EH (cell line): Measurements from ENCODE around the gene GDF10.

Experiments
- DNase-seq: peaks from one replicate; pipeline ENCODE4 v3.0.0-alpha.2; 2015; ENCODE audit warnings: low read depth

GDF10 gene, protein sequence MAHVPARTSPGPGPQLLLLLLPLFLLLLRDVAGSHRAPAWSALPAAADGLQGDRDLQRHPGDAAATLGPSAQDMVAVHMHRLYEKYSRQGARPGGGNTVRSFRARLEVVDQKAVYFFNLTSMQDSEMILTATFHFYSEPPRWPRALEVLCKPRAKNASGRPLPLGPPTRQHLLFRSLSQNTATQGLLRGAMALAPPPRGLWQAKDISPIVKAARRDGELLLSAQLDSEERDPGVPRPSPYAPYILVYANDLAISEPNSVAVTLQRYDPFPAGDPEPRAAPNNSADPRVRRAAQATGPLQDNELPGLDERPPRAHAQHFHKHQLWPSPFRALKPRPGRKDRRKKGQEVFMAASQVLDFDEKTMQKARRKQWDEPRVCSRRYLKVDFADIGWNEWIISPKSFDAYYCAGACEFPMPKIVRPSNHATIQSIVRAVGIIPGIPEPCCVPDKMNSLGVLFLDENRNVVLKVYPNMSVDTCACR

DNA sequence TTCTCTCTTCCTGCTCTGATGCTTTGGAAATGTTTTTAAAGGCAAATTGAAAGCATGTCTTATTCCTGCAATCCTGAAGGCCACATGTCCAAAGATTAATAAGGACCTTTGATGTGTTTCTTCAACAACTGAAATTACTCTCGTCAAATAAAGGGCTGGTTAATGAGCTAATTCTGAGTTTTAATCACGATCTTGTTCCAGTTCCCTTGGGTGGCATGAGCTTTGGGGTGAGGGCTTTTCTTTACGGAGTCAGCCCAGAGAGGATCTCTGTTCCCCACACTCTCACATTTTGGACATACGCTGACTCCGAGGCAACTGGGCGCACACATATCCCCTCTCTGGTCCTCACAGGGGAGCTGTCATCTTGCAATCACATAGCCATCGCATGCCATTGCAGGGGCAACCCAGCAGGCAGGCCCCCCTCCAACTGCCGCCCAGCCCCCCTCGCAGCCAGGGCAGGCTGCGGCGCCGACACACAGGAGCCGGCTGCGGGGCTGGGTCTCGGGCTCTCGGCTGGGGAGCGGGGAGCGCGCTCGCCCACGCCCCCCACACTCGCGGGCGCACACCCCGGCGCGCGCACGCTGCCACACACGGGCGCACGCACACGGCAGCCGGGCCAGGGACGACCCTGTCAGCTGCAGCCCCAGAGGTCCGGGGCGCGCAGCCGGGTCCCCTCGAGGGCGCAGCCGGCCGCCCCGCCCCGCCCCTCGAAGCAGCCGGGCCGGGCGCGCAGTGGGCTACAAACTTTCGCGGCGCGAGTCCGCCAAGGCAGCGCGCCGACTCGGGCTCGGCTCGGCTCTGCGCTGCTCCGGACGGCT lies at the start of gene GDF10:
Gene GDF10, plus strand, starts transcription at position 587 of the 818 bp plus-strand sequence. CDS start 455 bp downstream, outside the sequence.
- no peak for DNase-seq

DNA sequence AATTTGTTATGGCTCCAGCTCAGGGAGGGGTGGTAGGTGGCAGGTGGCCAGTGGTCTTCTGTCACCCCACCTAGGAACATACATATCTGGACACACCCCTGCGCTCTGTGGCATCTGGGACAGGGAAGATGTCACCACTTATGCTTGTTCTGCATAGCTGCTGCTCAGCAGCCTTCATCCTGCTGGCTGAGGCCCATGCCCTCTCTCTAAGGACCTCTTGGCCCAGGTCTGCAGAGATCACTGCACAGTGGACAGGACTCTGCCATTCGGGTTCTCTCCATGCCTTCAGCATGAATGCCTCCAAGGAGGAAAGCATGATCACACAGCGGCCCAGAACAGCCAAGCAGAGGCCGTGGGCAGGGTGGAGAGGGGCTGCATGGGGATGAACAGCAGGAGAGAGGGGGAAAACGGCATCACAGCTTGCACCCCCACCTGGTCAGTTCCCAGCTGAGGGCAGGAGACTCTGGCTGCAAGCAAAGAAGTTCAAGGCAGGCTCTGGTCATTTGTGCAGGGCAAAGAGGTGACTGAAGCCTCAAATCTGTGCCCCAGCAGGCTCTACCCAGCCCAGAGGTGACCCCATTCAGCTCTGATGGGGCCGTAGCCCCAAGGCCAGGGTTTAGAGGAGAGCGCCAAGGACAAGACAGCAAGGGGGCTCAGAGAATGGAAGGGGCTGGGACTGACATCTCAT lies 47.8 kb upstream of the GDF10 start:
- DNase-seq, result no peak

DNA sequence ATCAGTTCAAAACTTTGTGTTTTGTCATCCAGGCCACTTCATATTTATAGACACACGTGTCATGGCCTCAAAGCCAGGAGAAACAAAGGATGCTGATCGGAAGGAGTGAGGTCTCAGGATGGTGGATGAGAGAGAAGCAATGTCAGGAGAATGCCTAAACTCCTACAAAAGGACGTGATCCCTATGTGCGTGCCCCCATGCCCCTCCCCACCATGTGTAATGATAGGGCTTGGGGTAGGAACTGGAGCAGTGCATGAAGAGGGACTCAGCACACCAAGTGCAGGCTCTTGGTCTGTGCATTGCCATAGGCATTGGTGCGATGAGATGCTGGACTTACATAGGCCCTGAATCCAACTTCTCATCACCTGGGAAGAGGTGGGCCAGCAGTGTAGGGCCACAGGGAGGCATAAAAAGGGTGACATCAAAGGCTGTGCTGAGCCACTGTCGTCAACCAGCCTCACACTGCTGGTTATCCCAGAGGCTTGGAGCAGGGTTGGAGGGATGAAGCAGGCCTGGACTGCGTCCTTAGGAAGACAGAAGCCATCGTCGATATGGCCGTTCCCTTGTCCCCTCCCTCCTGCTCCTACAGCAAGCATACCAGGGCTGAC lies 46.9 kb upstream of the GDF10 start:
- no peak for DNase-seq

DNA sequence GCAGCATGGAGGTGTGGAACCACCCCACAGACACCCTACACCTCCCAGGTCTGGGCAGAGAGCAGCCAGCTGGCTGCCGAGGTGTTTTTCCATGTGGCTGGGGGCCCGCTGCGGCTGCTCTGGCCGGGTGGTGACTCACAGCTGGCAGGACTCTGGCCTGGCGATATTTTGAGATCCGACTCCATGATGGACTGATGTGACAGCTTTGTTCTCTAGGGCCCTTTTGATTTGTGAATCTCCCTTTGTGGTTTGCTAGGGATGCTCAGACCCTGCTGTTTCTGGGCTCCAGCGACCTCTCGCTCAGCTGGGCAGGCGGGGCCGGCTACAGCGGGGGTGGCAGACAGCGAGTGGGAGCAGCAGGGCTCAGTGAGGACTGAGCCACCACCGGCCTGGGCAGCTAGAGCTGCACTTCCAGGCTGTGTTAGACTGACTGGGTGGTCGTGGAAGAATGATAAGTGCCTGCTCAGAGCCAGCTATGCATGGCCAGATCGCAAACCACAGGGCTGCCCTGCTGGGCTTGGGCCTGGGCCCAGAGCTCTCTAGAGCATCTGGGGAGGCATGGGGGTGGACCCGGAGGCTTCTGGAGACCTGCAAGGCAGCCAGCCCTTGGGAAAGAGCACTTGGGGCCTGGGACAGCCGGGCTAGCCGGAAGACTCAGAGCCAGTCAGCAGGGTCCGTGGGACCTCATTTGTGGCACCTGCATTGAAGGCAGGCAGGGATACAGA lies 46.2 kb upstream of the GDF10 start:
- DNase-seq, result peak; percentile 7

DNA sequence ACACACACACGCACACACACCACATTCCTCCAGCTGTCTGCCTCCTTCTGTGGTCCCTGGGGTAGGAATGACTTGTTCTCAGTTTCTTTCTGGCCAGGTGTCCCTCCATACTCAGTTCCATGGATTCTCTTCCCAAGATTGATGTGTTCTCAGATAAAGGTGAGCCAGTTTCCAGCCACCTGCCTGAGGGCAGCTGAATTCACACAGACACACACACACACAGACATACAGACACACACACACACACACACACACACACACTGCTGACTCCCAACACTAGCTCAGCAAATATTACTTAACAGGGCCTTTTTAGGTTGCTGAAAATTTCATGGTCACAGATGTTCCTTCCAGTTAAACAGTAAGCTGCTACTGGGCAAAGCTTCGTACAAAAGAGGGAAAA lies 45.4 kb upstream of the GDF10 start:
- no peak for DNase-seq

DNA sequence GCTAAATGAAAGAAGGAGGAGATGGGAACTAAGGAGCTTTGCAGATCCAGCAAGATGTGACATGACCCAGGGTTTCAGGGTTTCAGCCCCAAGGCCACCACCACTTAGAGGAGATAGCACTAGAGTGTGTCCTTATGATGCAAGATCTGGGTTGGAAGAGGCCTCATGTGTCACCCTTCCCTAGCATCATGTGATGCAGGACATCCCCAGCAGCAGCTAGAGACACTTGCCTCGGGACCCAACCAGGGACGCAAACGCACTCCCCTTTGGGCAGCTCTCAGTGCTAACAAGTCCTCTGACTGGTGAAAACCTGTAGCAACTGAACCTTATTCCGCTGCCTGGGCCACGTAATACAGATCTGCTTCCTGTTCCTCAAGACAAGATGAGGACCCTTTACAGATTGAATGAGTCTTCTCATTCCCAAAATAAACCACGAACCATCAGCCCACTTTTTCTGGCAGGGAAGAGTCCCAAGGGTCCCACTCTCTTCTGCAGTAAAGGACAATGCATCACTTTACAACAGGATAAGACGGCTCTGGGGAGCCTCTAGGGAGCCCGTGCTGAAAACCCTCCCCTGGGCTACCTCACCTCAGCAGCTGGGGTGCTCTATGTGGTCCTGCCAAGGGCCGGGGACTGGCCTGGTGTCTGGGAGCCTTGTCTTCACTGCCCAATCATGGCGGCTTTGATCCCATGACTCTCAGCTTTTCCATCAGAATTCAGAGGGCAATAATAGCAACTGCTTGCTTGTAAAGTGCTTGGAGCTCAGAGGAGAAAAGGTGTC lies 44.8 kb upstream of the GDF10 start:
- no peak for DNase-seq

DNA sequence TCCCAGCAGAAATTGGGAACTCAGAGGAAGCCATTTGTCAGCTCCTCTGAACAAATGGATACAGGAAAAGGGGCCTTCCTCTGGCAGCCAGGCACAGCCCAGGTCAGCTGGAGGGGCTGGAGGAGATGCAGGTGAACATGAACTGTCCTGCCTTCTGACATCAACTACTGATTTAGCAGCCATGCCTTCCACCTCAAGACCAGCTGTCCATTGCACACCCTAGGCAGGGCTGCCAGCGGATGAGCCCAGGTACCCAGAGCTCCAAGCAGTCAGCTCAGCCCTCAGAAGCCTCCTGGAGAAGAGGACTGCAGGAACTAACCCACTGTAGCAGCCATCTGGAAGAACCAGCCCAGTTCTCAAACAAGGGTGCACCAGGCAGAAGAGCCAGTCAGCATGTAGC lies 44.1 kb upstream of the GDF10 start:
- no peak for DNase-seq

DNA sequence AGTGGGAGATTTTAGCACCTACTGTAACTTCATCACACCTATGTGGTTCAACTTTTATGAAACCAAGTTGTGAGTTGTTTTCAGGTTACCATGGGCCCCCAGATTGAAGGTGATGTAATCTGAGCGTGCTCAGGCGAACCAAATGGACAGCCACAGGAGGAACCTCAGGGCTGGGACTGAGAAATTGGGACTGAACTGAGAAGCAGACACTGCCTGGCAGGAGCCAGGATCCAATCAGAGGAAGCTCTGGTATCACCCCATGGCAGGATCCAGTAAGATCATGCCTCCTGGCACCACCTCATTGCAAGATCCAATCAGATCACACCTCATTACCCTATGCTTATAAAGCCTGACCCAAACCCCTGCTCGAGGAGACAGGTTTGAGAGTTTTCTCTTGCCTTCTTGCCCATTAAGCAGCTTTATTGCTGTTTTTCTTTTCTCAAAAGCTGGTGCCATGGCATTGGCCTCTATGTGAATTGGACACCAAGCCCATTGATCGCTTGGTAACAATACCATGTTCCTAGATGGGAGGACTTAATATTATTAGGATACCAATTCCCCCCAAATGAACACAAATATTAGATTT lies 43.2 kb upstream of the GDF10 start:
- no peak for DNase-seq

DNA sequence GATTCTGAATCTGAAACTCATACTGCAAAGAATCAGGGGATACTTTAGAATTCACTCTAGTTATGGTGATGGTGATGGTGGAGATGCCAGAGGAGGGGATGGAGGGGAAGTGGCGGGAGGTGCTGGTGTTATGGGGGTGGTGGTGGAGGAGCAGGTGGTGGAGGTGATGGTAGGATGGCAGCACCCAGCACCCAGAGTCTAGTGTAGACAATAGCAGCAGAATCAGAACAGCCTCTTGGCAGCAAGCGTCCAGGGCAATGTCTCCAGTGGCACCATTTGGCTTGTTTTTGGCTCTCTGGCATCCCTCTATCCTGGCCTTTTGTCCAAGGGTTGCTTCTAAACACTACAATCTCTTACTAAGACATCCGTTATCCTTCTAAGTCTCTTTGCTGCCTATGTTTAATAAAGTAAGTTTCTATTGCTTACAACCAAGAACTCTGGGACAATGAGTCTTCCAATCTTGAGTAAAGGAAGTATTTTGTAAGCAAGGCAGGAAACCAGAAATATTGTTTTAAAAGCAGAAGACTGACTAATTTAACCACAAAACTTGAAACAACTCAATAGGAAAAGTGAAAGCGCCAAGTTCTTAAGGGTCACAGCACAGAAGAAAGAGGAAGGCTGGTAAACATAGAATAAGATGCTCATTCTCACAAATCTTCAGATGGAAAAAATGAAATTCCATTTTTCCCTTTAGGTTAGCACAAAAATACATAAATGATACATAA lies 42.4 kb upstream of the GDF10 start:
- DNase-seq, result peak; percentile 43

DNA sequence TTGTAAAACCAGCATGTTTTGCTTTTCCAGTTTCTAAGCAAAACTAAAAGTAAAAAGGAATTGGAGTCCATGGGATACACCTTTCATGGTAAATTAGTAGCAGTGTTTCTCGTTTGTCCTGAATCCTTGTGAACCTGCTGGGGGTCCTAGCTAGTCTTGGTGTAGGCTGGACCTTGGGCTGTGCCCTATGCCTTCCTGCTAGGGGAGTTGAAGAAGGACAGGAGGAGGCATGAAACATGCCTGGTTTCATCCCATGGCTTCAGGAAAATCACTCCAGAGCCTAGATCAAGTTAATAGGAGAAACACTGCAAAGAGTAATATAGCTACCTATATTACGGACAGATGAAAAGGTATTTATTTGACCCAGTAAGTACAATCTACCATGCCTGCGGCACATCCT lies 41.1 kb upstream of the GDF10 start:
- DNase-seq, result no peak

DNA sequence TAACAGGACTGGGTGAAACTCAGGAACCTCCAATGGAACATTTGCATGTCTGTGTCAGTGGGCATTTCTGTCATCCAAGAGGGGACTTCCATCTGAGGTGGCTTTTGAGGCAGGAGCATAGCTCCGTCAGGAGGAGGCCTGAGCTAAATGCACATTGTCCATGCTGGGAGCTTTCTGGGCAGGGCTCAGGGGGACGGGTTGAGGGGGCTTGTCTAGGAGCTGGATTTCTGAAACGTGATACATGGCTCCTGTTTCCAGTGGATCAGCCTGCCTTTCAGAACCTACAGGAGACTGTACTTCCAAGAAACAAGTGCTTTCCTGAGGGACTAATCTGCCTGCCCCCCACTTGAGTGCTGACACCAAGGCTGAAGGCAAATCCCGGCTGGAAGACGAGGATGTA lies 40.5 kb upstream of the GDF10 start:
- no peak for DNase-seq

DNA sequence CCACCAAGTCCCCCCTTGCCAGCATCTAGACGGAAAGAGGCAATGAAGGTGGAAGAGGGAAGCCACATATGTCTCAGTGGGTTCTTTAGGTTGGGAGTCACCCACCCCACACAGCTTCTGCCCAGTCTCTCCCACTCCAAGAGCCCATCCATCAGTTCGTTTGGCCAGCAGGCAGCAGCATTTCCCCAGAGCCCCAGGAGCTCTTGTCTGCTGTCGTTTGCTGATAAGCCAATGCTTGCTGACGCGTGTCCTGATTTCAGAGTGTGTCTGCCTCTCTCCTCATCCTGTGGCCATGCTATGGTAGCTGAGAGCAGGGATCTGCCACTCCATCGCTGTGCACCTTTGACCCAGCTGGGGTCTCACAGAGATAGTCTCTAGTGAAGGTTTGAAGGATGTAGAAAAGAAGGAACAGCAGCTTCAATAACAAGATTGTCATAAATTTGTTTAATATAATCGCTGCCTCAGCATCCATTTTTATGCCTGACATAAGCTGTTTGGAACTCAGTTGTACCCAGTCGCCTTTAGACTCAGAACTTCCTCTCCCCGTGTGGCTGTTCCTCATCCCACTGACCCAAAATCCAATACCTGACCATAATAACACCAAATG lies 39.4 kb upstream of the GDF10 start:
- no peak for DNase-seq

DNA sequence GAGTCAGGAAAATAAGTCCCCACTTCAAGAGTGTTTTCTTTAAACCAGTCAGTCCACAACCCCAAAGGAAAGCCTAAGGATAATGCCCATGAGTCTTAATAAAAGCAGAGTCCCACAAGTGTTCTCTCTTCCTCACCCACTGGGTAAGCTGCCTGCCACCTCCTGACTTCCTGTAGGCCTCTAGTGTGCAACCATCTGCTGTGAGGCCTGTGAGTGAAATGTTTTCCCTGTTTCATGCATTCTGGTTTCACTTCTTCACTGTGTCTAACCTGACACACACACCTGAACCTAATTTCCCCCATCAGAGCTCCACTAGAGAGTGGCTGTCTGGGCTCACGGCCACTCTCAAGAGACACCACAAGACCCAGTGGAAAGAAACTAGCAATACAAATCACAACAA lies 38.9 kb upstream of the GDF10 start:
- DNase-seq, result no peak

DNA sequence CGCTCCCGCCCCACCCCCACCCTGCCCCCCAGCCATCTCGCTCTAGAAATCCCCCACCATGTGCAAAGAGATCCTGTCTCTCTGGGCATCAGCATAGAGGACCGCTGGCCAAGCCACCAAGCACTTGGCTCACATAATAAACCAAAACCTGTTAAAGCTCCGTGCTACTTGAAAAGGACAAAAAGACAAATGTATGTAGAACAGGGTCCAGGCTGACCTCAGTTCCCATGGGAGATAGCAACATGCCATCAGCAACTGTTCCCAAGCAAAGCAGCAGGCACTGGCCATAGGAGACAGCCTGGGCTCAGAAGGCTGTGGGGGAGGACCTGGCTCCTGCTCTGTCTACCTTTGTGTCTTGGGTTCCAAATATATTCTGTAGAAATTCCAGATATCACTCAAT lies 38.4 kb upstream of the GDF10 start:
- DNase-seq, result no peak

DNA sequence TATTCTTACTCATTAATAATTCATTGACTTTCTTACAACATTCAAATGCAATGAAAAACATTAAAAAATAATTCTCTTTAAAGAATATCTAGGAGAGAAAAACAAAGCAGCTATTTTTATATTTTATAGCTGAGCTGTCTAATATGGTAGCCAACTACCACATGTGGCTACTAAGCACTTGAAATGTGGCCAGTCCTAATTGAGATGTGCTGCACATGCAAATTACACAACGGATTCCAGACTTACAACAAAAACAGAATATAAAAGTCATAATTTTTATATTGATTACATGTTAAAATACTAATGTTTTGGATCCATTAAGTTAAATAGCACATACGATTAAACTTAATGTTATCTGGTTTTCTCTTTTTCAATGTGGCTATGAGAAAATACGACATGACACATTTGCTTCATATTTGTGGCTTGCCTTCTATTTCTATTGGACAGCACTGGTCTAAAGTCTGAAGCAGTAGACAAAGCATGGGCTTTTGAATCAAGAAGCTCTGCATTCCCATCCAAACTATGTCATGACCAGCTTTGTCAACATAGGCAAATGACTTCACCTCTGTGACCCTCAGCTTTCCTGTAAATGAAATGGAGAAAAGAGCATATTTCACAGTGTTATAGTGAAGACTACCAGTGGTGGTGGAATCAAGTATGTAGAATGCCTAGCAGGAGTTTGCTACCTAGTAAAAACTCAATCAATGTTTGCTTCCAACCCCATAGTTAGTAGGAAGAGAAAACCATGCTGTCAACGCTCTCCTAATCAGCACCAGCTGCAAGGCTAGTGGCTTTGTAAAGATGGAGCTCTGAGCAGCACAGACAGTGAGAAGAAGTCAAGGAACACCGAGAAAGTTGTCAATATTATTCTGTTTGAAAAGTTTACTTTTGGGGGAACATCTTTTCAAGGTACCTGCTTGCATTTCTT lies 37.1 kb upstream of the GDF10 start:
- DNase-seq, result peak; percentile 74

DNA sequence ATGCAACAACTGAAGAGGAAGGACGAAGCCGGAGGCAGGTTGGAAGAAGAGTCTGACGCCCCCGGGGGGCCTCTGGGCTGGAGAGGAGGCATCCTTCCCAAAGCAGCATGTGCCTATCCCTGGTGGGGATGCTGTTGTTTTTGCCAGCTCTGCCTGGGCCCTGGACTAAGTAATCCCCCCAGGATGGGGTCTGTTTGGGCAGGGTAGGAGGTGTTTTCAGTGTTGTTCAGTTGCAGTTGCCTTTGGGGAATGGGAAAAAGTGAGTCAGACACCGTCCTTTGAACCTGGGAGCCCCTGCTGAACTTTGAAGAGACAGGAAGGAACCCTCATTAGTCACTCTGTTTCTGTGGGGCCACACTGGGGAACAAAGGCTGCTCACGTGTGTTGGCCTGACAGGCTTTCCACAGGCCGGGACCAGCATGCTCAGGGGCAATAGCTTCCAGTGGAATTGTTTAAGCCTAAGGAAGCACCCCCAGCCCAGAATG lies 35.2 kb upstream of the GDF10 start:
- no peak for DNase-seq

DNA sequence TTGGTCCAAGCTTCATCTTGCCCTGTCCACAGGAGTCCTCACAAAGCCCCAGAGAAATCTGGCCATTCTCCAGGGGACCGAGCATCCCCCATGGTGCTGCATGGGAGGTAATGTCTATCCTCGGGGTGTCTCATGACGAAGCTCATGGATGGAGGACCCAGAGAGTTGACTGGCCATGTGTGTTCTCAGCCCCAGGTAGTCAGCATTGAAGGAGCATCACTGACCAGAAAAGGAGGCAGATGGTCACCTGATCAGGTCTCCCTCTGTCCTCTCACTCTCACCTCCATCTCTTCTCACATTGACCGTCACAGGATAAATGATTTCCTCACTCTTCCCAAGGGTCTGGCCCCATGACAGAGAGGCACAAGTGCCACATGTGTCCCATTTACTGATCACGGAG lies 33.4 kb upstream of the GDF10 start:
- no peak for DNase-seq

DNA sequence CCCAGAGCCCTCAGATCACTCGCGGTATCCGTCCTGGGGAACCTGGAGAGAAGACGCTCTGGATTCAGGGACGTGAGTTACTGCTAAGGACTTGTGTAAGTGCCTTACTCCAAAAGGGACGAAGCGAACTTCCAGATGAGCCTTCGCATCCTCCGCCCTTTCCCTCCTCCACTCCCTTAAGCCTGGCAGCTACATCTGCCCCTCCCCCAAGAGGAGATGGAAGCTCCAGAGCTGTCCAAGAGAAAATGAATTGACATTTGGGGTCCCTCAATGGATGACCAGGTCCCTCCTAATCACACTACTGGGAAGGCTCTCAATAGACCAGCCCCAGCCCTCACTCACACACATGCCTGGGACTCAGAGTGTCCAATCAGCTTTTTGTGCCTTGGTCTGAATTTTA lies 31.3 kb upstream of the GDF10 start:
- DNase-seq, result no peak
